HuH-7 (cell line): Measurements from ENCODE around the gene LRRC4C.

Experiments
- DNase-seq: peaks from one replicate; pipeline ENCODE4 v3.0.0; 2011; ENCODE audit warnings: low spot score

Gene LRRC4C

GRCh38 chr11:40290171-40290631 is 1169.3 kb downstream of the LRRC4C start:
- no peak for DNase-seq

- no peak for DNase-seq
Measured at GRCh38 chr11:40289370-40289769, 1170.1 kb downstream of the LRRC4C start.

GRCh38 chr11:40287916-40288803 is 1171.3 kb downstream of the LRRC4C start:
- no peak for DNase-seq

GRCh38 chr11:40286137-40286536 is 1173.3 kb downstream of the LRRC4C start:
- DNase-seq: no peak

- no peak for DNase-seq
Measured at GRCh38 chr11:40285558-40285957, 1173.9 kb downstream of the LRRC4C start.

- no peak for DNase-seq
Measured at GRCh38 chr11:40281052-40281580, 1178.3 kb downstream of the LRRC4C start.

- no peak for DNase-seq
Measured at GRCh38 chr11:40280159-40281051, 1179.0 kb downstream of the LRRC4C start.

- no peak for DNase-seq
Measured at GRCh38 chr11:40276960-40277359, 1182.5 kb downstream of the LRRC4C start.

GRCh38 chr11:40274017-40274416 is 1185.4 kb downstream of the LRRC4C start:
- DNase-seq: no peak

- DNase-seq: no peak
Measured at GRCh38 chr11:40273192-40273732, 1186.2 kb downstream of the LRRC4C start.

- DNase-seq: no peak
Measured at GRCh38 chr11:40271361-40271760, 1188.1 kb downstream of the LRRC4C start.

GRCh38 chr11:40269865-40270264 is 1189.6 kb downstream of the LRRC4C start:
- DNase-seq: no peak

GRCh38 chr11:40268551-40268950 is 1190.9 kb downstream of the LRRC4C start:
- no peak for DNase-seq

GRCh38 chr11:40255457-40255856 is 1204.0 kb downstream of the LRRC4C start:
- DNase-seq: no peak

- DNase-seq: no peak
Measured at GRCh38 chr11:40253166-40253565, 1206.3 kb downstream of the LRRC4C start.

GRCh38 chr11:40252236-40252635 is 1207.2 kb downstream of the LRRC4C start:
- DNase-seq: no peak

GRCh38 chr11:40246983-40247382 is 1212.5 kb downstream of the LRRC4C start:
- no peak for DNase-seq

GRCh38 chr11:40241524-40242051 is 1217.9 kb downstream of the LRRC4C start:
- no peak for DNase-seq

GRCh38 chr11:40240284-40240683 is 1219.2 kb downstream of the LRRC4C start:
- no peak for DNase-seq

GRCh38 chr11:40236526-40236925 is 1222.9 kb downstream of the LRRC4C start:
- no peak for DNase-seq

- no peak for DNase-seq
Measured at GRCh38 chr11:40235841-40236240, 1223.6 kb downstream of the LRRC4C start.

GRCh38 chr11:40230821-40231220 is 1228.6 kb downstream of the LRRC4C start:
- DNase-seq: no peak
